Measurements from ENCODE around the gene ENHO.
A peak's percentile ranks its signal among the peaks of the same experiment; 100 is the strongest.

Gene ENHO

DNA sequence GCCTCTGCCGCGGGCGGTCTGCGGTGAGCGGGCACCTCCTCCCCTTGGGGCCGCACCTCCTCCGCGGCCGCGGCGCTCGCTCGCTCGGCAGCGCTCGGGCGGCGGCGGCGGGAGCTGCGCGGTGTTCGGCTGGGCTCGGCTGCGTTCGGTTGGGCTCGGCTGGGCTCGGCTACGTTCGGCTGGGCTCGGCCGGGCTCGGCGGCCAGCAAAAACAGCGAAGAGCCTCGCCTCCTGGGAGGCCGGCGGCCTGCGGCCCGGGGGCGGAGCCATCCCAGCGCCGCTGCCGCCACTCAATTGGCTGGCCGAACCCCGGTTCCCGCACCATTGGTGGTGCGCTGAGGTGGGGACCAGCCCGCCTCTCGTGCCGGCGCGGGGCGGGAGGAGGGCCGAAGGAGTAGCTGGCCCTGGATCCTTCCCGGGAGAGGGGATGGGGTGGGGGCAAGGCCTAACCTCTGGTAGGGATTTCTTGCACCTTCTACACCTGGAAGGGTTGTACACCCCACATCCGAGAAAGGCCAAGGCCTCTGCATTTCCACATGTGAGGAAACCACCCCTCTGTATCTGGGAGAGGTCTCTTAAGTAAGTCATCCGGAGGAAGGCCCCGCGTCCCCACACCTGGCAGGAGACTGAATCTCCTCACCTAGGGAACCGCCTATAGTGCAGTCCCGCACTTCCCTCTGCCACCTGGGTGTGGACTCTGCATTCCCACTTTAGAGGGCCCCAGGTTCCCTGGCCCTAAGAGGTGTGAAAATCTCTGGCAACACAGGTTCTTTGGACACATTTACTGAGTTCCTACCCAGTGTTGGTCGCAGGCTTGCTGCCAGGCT is at the start of gene ENHO:
ENHO (minus strand) TSS at position 20 of the 827 bp plus-strand sequence. CDS start 1,295 bp downstream, outside the sequence.
- DNase-seq, result peak; percentile 56 to 71

DNA sequence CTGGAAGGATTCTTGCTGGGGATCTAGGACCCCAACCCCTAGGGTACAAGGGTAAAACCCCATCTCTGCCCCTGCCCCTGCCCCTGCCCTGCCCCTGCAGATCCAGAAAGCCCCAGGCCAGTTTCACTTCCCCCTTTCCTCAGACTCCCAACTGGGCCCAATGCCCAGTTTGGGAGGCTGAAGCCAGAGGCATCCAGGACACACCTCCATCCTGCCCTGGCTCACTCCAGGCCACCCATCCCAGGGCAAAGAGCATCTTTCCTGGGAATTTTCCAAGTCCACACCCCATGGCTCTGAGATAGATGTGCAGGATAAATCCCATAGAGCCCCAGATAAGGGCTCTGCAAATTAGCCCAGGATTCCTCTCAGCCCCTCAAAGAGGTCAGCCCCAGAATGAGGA is 49.3 kb upstream of the ENHO start:
- no peak for DNase-seq

DNA sequence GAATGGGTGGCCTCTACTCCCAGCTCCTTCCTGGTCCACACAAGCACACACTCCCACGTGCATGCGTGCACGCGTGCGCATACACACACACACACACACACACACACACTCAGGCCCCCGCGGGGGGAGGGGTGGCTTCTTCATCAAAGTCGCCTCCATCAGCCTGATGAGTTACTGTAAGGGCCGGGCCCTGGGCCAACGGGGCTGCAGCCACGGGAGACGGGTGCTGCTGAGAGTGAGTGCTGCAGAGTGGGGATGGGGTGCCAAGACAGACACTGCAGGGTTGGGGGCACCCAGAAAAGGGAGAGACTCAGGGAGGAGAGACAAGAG is 48.7 kb upstream of the ENHO start:
- DNase-seq, result no peak

DNA sequence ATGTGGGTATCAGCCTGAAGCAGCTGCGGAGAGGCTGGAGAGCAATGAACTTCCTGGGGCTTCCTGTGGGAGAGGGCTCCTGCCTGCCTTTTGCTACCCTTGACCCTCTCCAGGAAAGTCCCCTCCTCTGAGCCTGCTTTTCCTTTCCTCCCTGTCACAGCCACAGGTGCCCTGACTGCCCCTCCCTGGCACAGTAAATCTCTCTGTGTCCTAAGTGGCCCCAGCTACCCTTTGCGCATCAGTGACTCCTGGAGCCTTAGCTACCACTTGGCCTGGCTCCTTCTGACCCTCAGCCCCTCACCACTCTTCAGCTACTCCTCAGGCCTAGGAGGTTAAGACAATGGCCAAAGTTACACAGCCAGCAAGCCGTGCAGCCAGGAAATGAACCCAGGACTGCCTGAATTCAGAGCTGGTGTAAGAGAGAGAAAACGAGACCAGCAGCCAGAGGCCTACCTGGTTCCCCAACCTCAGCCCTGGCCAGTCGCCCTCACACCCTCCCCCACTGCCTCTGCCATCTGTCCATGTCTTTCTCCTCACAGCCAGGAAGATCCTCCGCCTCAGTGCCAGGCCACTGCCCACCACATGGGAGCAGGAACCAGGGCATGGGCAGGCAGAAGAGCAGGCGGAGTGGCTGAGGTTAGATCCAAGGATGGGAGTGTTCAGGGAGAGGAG is 48.2 kb upstream of the ENHO start:
- no peak for DNase-seq

DNA sequence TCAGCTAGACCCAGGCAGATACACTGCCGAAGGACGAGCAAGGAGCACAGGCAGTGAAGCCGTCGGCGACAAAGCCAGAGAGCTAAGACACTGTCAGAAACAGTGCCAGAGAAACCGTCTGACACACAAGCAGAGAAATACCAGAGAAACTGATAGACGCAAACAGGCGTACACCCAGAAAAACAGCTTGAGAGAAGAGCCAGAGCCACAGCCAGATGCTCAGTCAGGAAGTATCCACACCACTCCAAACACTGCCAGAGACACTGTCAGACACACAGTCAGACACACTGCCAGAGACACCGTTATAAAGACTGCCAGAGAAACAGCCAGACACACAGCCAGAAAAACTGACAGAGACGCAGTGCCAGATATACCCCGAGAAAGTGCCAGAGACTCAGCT is 47.6 kb upstream of the ENHO start:
- DNase-seq, result no peak

GRCh38 chr9:34568774-34569173 is 46.0 kb upstream of the ENHO start:
- DNase-seq, result no peak

DNA sequence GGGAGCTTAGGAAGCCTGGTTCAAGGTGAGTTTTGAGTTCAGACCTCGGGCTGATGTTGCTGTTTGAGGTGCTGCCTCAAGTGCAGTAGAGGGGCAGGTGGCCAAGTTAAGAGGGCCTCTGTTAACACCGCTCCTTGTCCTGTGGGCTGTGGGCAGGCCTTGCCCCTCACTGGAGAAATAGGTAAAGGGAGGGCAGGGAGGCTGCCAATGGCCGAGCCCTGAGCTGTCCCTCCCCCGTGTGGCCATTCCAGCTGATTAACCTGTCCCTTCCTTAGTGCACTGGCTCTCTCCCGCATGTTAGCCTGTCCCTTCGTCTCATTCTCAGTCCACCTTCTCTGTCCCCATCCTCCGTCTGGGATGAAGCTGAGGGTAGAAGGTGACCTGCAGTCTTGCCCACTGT is 45.3 kb upstream of the ENHO start:
- DNase-seq, result no peak

GRCh38 chr9:34566972-34567371 is 44.2 kb upstream of the ENHO start:
- DNase-seq, result no peak

DNA sequence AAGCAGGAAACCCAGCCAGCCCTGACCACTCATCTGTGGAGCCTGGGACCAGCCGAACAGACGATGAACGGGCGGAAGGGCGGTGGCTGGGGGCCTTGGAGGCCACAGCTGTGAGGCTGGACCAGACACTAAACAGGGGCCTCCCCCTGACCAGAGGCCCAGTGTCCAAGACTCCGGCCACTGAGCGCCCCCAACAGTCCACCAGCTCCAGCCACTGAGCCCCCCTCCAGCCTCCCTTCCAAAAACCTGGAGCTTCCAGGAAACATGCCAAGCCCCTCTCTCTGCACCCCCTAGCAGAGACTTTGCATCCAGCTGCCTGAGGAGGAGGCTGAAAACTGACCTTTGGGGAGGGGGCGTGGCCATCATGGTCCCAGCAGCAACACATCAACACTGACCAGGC is 43.5 kb upstream of the ENHO start:
- no peak for DNase-seq

- DNase-seq, result no peak
Measured at GRCh38 chr9:34565856-34566255, 43.1 kb upstream of the ENHO start.

DNA sequence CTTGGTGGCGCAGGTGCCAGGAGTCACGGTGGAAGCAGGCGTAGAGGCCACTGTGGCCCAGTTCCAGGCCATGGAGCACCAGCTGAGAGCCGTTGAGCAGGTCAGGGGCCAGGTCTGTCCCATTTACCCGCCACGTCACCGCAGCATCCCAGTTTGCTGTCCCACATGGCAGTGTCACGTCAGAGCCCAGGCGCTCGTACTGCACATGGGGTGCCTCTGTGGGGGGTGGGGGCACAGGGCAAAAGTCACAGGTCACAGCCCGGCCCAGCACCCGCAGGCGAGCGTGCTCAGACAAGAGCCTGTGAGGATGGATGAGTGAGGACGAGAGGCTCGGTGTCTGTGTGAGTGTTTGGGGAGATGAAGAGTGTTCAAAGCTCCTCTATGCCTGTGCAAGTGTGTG is 41.8 kb upstream of the ENHO start:
- no peak for DNase-seq

DNA sequence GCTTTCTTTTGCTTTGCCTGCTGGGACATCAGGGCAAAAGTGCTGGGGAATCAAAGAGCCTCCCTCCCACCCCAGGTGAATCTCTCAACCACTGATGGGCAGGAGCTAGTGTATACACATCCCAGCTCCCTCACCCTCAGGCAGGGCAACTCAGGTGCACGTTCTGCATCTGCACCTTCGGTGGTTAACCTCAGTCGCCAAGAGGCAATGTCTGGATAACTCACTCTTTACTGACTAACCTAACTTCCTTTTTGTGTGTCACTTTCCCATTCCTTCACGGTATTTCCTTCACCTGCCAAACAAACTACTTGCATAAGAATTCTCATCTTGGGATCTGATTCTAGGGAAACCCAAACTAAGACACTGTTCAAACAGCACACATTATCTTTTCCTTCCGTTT is 40.5 kb upstream of the ENHO start:
- DNase-seq, result no peak

GRCh38 chr9:34562135-34562745 is 39.5 kb upstream of the ENHO start:
- no peak for DNase-seq

DNA sequence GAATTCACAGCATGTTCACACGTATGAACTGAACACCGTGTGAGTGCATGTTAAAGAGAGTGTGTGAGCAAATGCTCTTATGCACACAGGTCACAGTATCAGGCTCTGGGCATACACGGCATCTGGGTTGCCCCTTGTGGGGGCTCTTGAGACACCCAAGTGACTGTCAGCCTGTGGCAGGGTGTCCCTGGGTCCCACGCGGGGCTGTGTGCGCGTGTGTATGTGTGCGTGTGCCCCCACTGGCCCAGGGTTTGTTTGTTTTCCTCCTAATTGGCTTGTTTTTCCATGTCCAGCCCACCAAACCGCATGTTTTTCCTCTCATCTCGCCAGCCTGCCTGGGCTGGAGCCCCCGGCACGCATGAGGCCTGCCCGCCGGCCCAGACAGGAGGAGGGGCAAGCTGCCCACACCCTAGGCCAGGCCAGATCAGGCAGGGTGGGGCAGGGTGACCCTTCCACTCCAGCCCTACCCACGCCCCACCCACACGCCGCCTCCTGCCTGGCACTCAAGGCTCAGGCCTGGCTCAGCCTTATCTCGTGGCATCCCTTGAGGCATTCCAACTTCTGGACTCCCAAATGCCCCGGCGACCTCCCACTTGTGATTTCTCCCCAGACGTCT is 37.9 kb upstream of the ENHO start:
- no peak for DNase-seq

- DNase-seq, result no peak
Measured at GRCh38 chr9:34559624-34560455, 37.0 kb upstream of the ENHO start.

- DNase-seq, result no peak
Measured at GRCh38 chr9:34558919-34559623, 36.3 kb upstream of the ENHO start.

DNA sequence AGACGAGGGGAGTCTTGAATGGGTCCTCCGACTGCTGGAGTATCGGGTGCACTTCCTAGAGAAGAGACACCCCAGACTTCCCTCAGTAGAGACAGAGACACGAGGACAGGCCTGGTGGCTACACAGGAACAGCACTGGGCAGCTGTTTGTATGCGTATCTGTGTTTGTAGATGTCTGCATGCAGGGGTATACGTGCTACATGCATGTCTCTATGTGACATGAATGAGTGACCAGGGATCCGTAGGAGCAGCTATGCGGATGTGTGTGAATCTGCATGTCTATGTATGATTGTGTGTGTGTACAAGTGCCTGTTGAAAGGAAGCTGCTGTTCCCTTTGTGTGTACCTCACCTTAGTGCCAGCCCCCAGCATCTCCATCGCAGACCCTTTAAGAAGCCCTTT is 35.6 kb upstream of the ENHO start:
- no peak for DNase-seq

- DNase-seq, result no peak
Measured at GRCh38 chr9:34557426-34558321, 34.9 kb upstream of the ENHO start.

- DNase-seq, result no peak
Measured at GRCh38 chr9:34556949-34557348, 34.2 kb upstream of the ENHO start.

DNA sequence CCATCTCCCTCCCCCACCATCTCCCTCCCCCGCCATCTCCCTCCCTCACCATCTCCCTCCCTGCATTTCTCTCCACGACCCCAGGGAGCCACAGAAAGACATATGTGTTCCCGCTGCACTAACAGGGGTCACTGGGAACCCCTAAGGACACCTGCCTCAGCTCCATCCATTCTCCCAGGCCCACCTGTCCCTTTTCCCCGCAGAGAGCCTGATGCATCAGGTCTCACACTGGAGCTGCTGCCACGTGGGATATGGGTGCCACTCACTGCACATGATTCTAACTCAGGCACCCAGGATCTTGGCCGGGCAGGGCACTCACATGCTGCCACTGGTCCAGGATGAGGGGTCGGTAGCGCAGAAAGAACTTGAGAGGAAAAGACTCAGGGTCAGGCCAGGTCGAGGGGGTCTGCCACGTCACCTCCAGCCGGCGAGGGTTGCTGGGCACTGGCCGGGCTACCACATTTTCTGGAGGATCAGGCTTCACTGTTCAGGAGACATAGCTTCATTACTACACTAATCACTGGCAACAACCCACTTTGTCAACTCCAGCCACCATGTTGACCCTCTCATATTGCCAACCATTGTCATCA is 33.2 kb upstream of the ENHO start:
- DNase-seq, result no peak

- DNase-seq, result no peak
Measured at GRCh38 chr9:34555500-34555899, 32.7 kb upstream of the ENHO start.
